Cardiac fibroblast (primary cell): Measurements from ENCODE around the gene CNTFR.

ENCODE experiments used
- DNase-seq, 2 donors: peaks; one replicate each; pipeline versions ENCODE4 v3.0.0 to v3.0.0-alpha.2; 2010; ENCODE audit warnings: low read depth in 2 of 2
- H3K4me3 ChIP-seq, 2 donors: replicated peaks in 1 of 2; 1 replicate in 1 of 2; 2 replicates in 1 of 2; pipeline ENCODE4 v1.5.1; 2011; ENCODE audit warnings: low read depth in 2 of 2, low read length in 2 of 2, mild to moderate bottlenecking in 2 of 2, moderate library complexity in 1 of 2
- TF ChIP-seq, protein P1 (sequence below): IDR thresholded peaks from one replicate; pipeline ENCODE4 v1.5.1; 2011; ENCODE audit warnings: low read depth, mild to moderate bottlenecking, low read length, inconsistent platforms

Gene CNTFR

GRCh38 chr9:34522091-34522887 lies 67.2 kb downstream of the CNTFR start:
- peak overlapping the region; percentile 34 to 43 for H3K4me3 ChIP-seq
- no peak for DNase-seq
- TF ChIP-seq, protein P1, sequence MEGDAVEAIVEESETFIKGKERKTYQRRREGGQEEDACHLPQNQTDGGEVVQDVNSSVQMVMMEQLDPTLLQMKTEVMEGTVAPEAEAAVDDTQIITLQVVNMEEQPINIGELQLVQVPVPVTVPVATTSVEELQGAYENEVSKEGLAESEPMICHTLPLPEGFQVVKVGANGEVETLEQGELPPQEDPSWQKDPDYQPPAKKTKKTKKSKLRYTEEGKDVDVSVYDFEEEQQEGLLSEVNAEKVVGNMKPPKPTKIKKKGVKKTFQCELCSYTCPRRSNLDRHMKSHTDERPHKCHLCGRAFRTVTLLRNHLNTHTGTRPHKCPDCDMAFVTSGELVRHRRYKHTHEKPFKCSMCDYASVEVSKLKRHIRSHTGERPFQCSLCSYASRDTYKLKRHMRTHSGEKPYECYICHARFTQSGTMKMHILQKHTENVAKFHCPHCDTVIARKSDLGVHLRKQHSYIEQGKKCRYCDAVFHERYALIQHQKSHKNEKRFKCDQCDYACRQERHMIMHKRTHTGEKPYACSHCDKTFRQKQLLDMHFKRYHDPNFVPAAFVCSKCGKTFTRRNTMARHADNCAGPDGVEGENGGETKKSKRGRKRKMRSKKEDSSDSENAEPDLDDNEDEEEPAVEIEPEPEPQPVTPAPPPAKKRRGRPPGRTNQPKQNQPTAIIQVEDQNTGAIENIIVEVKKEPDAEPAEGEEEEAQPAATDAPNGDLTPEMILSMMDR, result no peak

DNA sequence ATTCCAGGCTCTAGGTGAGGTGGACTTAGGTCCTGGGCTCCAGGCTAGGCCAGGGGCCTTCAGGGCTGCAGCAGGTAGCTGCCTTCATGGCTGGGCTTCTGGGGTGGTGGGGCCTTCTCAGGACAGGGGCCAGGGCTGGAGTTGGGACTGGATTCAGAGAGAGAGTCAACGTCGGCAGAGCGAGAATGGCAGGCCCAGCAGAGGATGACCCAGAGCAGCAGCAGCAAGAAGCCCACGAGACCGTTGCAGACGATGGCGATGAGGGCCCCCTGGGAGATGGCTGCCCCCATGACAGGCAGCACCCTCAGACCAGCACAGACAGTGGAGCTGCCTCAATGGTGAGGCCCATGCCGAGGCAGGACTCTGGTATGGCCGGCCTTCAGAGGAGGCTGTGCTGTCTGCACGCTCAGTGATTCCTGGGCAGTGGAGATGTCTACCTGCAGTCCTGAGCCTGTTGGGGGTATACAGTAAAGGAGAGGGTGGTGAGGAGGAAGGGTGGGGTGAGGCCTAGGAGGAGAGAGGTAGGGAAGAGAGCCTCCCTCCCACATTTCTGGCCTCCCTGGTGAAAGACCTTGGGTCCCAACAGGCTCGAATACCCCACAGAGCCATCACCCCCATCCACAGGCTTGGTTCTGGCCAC lies 68.0 kb downstream of the CNTFR start:
- TF ChIP-seq, protein P1, result no peak
- no peak for DNase-seq
- no peak overlapping the region for H3K4me3 ChIP-seq

GRCh38 chr9:34520505-34521385 lies 68.8 kb downstream of the CNTFR start:
- no peak overlapping the region for H3K4me3 ChIP-seq
- TF ChIP-seq, protein P1, result no peak
- DNase-seq, result no peak

DNA sequence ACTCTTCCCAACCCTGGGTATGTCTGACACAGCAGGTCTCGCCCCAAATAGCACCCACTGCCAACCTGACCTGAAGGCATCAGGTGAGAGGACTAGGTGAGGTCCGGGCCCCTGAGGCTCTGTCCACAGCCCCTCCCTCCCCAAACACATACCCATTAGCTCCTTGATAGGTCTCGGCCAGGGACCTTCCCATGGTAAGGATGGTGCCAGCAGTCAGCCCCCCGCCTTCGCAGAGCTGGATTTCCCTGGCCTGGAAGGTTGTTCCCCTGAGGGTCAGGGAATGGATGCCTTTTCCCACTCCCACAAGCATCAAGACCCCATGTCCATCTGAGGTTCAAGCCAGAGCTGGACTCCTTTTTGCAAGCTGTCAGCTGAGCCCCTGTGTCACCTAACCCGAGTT lies 69.4 kb downstream of the CNTFR start:
- TF ChIP-seq, protein P1, result no peak
- no peak overlapping the region for H3K4me3 ChIP-seq
- no peak for DNase-seq

DNA sequence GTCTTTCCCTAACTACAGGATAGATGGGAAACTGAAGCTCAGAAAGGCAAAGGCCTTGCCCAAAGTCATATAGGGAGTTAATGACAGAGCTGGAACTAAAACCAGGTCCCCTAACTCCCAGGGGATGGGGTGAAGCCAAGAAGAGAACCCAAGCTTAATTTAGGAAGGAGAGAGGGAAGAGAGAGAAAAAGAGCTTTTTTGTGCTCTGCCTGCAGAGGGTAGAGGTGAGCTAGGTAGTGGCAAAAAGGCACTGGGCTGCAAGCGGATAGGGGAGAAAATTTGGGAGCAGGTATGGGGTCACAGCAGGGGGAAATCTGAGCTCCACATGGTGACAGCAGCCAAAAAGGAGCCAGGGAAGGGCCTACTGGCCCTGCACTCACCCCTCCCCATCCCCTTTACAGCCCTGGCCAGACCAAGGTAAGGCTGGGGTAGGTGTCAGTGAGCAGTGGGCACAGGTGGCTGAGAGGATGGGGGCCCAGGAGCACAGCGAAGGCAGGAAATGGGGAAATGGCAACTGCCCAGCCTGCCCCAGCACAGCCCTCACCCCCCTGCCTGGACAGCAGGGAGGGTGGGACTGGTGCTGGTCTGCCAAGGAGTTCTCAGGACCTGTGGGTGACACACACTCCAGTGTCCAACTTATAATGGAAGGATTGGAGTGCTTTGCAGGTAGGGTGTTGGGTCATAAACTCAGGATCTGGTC lies 70.1 kb downstream of the CNTFR start:
- no peak overlapping the region for H3K4me3 ChIP-seq
- TF ChIP-seq, protein P1, result no peak
- DNase-seq, result no peak

DNA sequence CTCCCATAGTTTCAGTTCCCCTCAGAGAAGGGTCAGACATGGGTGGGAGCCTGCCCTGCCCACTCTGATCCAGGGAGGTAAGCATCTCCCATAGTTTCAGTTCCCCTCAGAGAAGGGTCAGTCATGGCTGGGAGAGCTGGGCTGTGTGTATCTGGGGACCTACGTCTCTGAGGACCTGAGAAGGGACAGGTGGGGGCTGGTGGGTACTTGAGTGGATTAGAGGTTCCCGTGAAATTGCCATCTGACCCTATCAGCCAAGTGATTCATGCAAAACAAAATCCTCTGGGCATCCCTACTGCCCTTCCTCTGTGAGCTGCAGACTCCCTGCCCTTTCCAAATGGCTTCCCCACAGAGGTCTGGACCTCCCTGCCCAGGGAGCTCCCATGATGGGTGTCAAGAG lies 70.6 kb downstream of the CNTFR start:
- no peak for DNase-seq
- no peak overlapping the region for H3K4me3 ChIP-seq
- TF ChIP-seq, protein P1, result no peak
